22Rv1 (cell line): ENCODE measurements around the gene TRPC1.

Source experiments
- H3K27ac ChIP-seq: fragments of 450-650 bp; 2 replicates; pipeline ENCODE4 v1.5.1; 2017
- ZFX ChIP-seq: fragments of 450-650 bp; IDR thresholded peaks from 2 replicates; pipeline ENCODE4 v1.6.1; 2017; ENCODE audit warnings: antibody characterized with exemption, borderline replicate concordance
- TF ChIP-seq, protein P1 (sequence below): fragments of 450-650 bp; IDR thresholded peaks from 2 replicates; pipeline ENCODE4 v1.5.1; 2017; ENCODE audit warnings: mild to moderate bottlenecking

The TRPC1 gene

DNA sequence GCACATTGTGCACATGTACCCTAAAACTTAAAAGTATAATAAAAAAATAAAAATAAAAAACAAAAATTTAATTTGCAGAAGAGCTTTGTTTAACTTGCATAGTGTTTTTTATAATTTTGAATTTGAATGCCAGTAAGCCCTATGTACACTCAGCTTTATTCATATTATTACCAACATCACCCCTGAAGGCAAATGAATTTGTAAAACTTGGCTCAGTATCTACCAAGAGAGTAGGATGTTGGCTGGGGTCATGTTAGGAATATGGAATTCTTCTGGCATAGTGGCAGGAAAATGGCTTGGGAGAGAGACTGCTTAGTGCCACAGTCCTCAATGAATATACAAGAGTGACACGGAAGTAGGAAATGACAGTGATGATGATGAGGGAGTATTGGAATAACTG, 30.7 kb downstream of the TRPC1 start:
- no peak overlapping the region for H3K27ac ChIP-seq
- TF ChIP-seq, protein P1, sequence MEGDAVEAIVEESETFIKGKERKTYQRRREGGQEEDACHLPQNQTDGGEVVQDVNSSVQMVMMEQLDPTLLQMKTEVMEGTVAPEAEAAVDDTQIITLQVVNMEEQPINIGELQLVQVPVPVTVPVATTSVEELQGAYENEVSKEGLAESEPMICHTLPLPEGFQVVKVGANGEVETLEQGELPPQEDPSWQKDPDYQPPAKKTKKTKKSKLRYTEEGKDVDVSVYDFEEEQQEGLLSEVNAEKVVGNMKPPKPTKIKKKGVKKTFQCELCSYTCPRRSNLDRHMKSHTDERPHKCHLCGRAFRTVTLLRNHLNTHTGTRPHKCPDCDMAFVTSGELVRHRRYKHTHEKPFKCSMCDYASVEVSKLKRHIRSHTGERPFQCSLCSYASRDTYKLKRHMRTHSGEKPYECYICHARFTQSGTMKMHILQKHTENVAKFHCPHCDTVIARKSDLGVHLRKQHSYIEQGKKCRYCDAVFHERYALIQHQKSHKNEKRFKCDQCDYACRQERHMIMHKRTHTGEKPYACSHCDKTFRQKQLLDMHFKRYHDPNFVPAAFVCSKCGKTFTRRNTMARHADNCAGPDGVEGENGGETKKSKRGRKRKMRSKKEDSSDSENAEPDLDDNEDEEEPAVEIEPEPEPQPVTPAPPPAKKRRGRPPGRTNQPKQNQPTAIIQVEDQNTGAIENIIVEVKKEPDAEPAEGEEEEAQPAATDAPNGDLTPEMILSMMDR = no peak
- TF ChIP-seq ZFX = no peak

DNA sequence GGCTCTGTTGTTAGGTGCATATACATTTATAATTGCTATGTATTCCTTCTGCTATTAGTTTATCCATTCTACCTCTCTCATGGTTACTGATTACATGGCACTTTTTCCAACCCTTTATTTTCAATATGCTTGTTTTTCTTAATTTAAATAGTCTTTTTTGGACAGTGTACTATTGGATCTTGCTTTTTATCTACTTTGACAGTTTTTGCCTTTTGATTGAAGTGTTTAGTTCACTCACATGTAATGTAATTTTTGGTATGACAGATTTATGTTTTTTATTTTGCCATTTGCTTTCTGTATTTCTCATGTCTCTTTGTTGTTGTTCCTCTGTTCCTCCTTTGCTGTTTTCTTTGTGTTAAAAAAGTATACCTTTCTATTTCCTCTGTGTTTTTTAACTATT, 44.5 kb downstream of the TRPC1 start:
- TF ChIP-seq ZFX = no peak
- TF ChIP-seq, protein P1 = no peak
- H3K27ac ChIP-seq = no peak overlapping the region

DNA sequence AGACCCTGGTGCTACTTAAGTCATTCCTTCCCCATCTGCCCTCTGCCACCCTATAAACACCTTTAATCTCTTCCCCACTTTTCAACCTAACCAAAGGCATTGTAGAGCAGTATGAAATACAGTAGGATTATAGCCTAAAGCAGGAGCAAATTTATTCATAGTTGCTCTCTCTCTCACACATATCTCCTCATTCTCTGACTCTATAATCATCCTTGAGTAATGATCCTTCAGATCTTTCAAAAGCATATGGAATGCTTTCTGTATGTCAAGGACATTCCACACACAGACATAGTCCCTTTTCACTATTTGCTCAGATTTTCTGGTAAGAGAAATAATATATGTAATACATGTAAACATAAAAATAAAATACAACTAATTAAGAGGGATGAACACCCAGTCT, 54.1 kb downstream of the TRPC1 start:
- no peak overlapping the region for H3K27ac ChIP-seq
- TF ChIP-seq, protein P1 = no peak
- no peak for TF ChIP-seq ZFX

DNA sequence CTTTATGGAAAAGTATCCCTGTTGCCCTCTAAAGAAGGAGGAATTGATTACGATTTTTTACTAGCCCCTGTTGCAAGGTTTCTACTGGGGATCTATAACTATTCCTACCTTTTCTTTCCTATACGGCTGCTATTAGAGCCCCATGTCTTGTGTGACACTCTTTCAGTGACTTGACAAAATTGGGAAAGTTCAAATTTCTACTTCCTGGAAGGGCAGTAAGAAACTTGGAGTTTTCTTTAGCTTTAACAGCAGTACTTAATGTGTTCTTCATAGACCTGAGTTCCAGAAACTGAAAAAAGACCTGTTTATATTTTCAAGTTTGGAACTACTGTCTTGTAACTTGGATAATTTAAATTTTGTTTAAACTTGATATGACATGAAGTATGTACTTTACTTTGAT, 54.7 kb downstream of the TRPC1 start:
- H3K27ac ChIP-seq = no peak overlapping the region
- TF ChIP-seq ZFX = no peak
- TF ChIP-seq, protein P1 = no peak

DNA sequence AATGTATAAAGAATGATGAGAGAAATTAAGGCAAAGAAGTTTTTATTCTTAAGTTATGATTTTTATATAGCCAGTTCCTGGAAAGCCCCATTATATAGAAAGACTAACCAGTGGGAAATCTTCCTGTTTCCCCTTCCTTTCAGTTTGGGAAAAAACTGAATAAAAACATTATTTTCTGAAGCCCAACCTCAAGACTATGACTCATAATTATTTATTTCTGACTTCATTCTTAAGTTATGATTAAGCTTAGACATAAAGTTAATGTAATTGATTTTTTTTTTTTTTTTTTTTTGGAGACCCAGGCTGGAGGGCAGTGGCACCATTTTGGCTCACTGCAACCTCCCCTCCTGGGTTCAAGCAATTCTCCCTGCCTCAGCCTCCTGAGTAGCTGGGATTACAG, 55.8 kb downstream of the TRPC1 start:
- TF ChIP-seq ZFX = no peak
- TF ChIP-seq, protein P1 = no peak
- H3K27ac ChIP-seq = no peak overlapping the region

DNA sequence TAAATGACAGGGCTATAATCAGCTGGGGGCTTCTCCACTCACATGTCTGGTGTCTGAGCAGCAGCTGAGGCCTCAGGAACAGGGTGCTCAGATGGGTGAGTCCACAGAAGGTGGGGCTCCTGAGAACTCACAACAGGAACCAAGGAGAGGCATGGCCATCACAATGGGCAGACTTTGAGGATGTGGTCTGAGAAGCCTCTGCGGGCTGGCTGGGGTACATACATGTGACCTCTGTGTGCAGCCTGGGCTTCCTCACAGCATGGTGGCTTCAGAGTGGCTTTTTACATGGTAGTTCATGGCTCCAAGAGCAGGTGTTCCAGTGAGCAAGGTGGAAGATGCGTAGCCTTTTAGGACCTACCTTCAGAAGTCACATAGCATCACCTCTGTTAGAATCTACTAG, 58.8 kb downstream of the TRPC1 start:
- TF ChIP-seq, protein P1 = no peak
- TF ChIP-seq ZFX = no peak
- no peak overlapping the region for H3K27ac ChIP-seq

DNA sequence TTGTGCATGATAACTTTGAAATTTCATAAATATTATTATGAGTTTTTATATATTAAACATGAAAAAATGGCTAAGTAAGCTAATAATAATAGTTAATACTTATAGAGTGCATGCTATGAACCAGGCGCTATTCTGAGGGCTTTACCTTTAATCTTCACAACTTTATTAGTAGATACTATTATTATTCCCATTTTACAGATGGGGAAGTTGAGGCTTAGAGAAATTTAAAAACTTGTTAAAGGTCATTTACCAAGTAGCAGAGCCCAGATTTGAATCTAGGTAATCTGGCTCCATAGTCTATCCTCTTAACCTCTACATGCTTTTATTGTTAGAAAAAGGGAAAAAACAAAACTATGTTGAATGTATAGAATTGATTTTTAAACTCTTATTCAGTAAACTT, 60.4 kb downstream of the TRPC1 start:
- H3K27ac ChIP-seq = no peak overlapping the region
- TF ChIP-seq, protein P1 = no peak
- no peak for TF ChIP-seq ZFX
